GM11168 (cell line): ENCODE data around the gene GAS5.
"Not testable (repeated sequence)": the region's sequence is repeated elsewhere in the genome, so short reads cannot be mapped to it uniquely, and the experiment has no call there.

Source experiments
- in situ Hi-C: fragments of 300-500 bp; cut with MboI; formaldehyde crosslinking; loops from one replicate; pipeline ENCODE4 v1.12.0; 2022; ENCODE audit warnings: low sequenced_read_pairs; ENCODE audit not compliant: unreplicated experiment

GAS5 gene

GRCh38 chr1:173867753-173868265, at the start of gene GAS5:
Gene GAS5, minus strand, starts transcription at chr1:173867989.
- in situ Hi-C loops: no loop called here

GRCh38 chr1:173917149-173917548, 49.4 kb upstream of the GAS5 start, which contains the start of gene SERPINC1:
Gene SERPINC1, minus strand, starts transcription at chr1:173917327. Its CDS starts 68 bp downstream, at chr1:173917259.
- in situ Hi-C loops: no loop called here

GRCh38 chr1:173916667-173917066, 48.9 kb upstream of the GAS5 start:
- in situ Hi-C loops: no loop called here

GRCh38 chr1:173915596-173915995, 47.8 kb upstream of the GAS5 start:
- in situ Hi-C loops: no loop called here

GRCh38 chr1:173914366-173914871, 46.6 kb upstream of the GAS5 start:
- in situ Hi-C loops: no loop called here

- in situ Hi-C loops: no loop called here
Measured at GRCh38 chr1:173913111-173913510, 45.3 kb upstream of the GAS5 start.

GRCh38 chr1:173903827-173904531, 36.2 kb upstream of the GAS5 start:
- in situ Hi-C loops: no loop called here

GRCh38 chr1:173900992-173901391, 33.2 kb upstream of the GAS5 start:
- in situ Hi-C loops: no loop called here

- in situ Hi-C loops: no loop called here
Measured at GRCh38 chr1:173900427-173900826, 32.6 kb upstream of the GAS5 start.

- in situ Hi-C loops: no loop called here
Measured at GRCh38 chr1:173894189-173894588, 26.4 kb upstream of the GAS5 start.

GRCh38 chr1:173893611-173894010, 25.8 kb upstream of the GAS5 start:
- in situ Hi-C loops: no loop called here

- in situ Hi-C loops: no loop called here
Measured at GRCh38 chr1:173889885-173890284, 22.1 kb upstream of the GAS5 start.

- in situ Hi-C loops: no loop called here
Measured at GRCh38 chr1:173888749-173889148, 21.0 kb upstream of the GAS5 start.

GRCh38 chr1:173887627-173888026, 19.8 kb upstream of the GAS5 start:
- in situ Hi-C loops: no loop called here

- in situ Hi-C loops: no loop called here
Measured at GRCh38 chr1:173886746-173887611, 19.2 kb upstream of the GAS5 start.

- in situ Hi-C loops: no loop called here
Measured at GRCh38 chr1:173884701-173885100, 16.9 kb upstream of the GAS5 start.

- in situ Hi-C loops: not testable (repeated sequence)
Measured at GRCh38 chr1:173881117-173881516, 13.3 kb upstream of the GAS5 start.

GRCh38 chr1:173878251-173878650, 10.5 kb upstream of the GAS5 start:
- in situ Hi-C loops: no loop called here

- in situ Hi-C loops: no loop called here
Measured at GRCh38 chr1:173876732-173877131, 8.9 kb upstream of the GAS5 start.

GRCh38 chr1:173871500-173871899, 3.7 kb upstream of the GAS5 start:
- in situ Hi-C loops: no loop called here

GRCh38 chr1:173871091-173871490, 3.3 kb upstream of the GAS5 start:
- in situ Hi-C loops: no loop called here
